K562 (cell line): Measurements from ENCODE around the gene EPB41L4A. TPM values are rescaled to one million over a fixed set of nuclear protein-coding genes. Genes with fewer than 3 reads are reported as not detected.
A peak's percentile ranks its signal among the peaks of the same experiment; 100 is the strongest.

Experiments used
- CBFA2T3 ChIP-seq: fragments of 450-650 bp; IDR thresholded peaks from 2 replicates; pipeline ENCODE4 v1.6.1; 2017
- CBX1 ChIP-seq: sonication (generic); IDR thresholded peaks from 2 replicates; pipeline ENCODE4 v1.6.1; 2016; ENCODE audit warnings: antibody characterized with exemption, low read depth, mild to moderate bottlenecking
- CREB1 ChIP-seq, 2 experiments: sonication (generic) in 1 of 2; formaldehyde crosslinking in 1 of 2; IDR thresholded peaks; 2 replicates each; pipeline versions ENCODE4 v1.6.1 to v1.8.0; 2012 to 2022; ENCODE audit warnings: inconsistent platforms in 1 of 2, mild to moderate bottlenecking in 1 of 2, missing genetic modification reagents in 1 of 2, moderate library complexity in 1 of 2
- E2F6 ChIP-seq, 2 experiments: IDR thresholded peaks; 2 replicates each; pipeline ENCODE4 v1.6.1; 2011; ENCODE audit warnings: borderline replicate concordance in 1 of 2, control low read depth in 1 of 2, low read depth in 1 of 2, low read length in 1 of 2, mild to moderate bottlenecking in 1 of 2, mixed read lengths in 1 of 2, moderate library complexity in 1 of 2; ENCODE audit not compliant: insufficient read depth in 1 of 2, insufficient read length in 1 of 2, poor library complexity in 1 of 2, severe bottlenecking in 1 of 2; ENCODE audit errors: extremely low read depth in 1 of 2
- FOXP4 ChIP-seq: sonication (generic); formaldehyde crosslinking; IDR thresholded peaks from 2 replicates; pipeline ENCODE4 v1.8.0; 2022; ENCODE audit warnings: mild to moderate bottlenecking, missing genetic modification reagents, borderline replicate concordance
- GATA2 ChIP-seq: sonication (generic); formaldehyde crosslinking; IDR thresholded peaks from 2 replicates; pipeline ENCODE4 v1.4.0; 2020; ENCODE audit warnings: mild to moderate bottlenecking, missing genetic modification reagents
- HCFC1 ChIP-seq: IDR thresholded peaks from 2 replicates; pipeline ENCODE4 v1.6.1; 2012; ENCODE audit warnings: low read depth, low read length, improper control_type of control experiment
- HIVEP1 ChIP-seq: fragments of 250-450 bp; sonication (Bioruptor Pico); IDR thresholded peaks from 2 replicates; pipeline ENCODE4 v1.4.0; 2020; ENCODE audit warnings: mild to moderate bottlenecking
- HNRNPLL ChIP-seq: fragments of 200-400 bp; formaldehyde crosslinking; IDR thresholded peaks from 2 replicates; pipeline ENCODE4 v1.6.1; 2017; ENCODE audit warnings: low read length, low read depth, mild to moderate bottlenecking; ENCODE audit not compliant: poor library complexity, severe bottlenecking
- MAFK ChIP-seq: IDR thresholded peaks from 2 replicates; pipeline ENCODE4 v1.6.1; 2011; ENCODE audit warnings: low read length, improper control_type of control experiment
- NFE2 ChIP-seq: IDR thresholded peaks from 2 replicates; pipeline ENCODE4 v1.6.1; 2014; ENCODE audit warnings: antibody characterized with exemption, low read depth
- RFX1 ChIP-seq: fragments of 450-650 bp; IDR thresholded peaks from 2 replicates; pipeline ENCODE4 v1.6.1; 2016; ENCODE audit warnings: mild to moderate bottlenecking, moderate library complexity
- SRF ChIP-seq, 2 experiments: fragments of 250-450, 450-650 bp in 1 of 2; sonication (Bioruptor Pico) in 1 of 2; sonication (generic) in 1 of 2; formaldehyde crosslinking; IDR thresholded peaks; 2 replicates each; pipeline versions ENCODE4 v1.5.0 to v1.5.1; 2020 to 2022; ENCODE audit warnings: mild to moderate bottlenecking in 1 of 2, missing genetic modification reagents in 1 of 2
- TAL1 ChIP-seq: fragments of 450-650 bp; IDR thresholded peaks from 2 replicates; pipeline ENCODE4 v1.6.1; 2016; ENCODE audit warnings: mild to moderate bottlenecking
- TBP ChIP-seq: optimal IDR thresholded peaks from 2 replicates; pipeline ENCODE3; 2011; ENCODE audit warnings: low read depth, low read length, improper control_type of control experiment
- TRIM28 ChIP-seq: fragments of 450-650 bp; IDR thresholded peaks from 2 replicates; pipeline ENCODE4 v1.6.1; 2017
- ZFPM2 ChIP-seq: fragments of 250-450 bp; sonication (Bioruptor Pico); IDR thresholded peaks from 2 replicates; pipeline ENCODE4 v1.5.1; 2022; ENCODE audit warnings: mild to moderate bottlenecking
- ZNF23 ChIP-seq: fragments of 250-450 bp; sonication (Bioruptor Pico); IDR thresholded peaks from 2 replicates; pipeline ENCODE4 v1.4.0; 2020; ENCODE audit warnings: mild to moderate bottlenecking
- ZNF445 ChIP-seq: fragments of 250-450 bp; sonication (Bioruptor Pico); IDR thresholded peaks from 2 replicates; pipeline ENCODE4 v1.4.0; 2020; ENCODE audit warnings: low read depth, mild to moderate bottlenecking, moderate library complexity
- ZNF57 ChIP-seq: fragments of 450-650 bp; formaldehyde crosslinking; IDR thresholded peaks from 2 replicates; pipeline ENCODE4 v1.4.0; 2020; ENCODE audit warnings: mild to moderate bottlenecking, moderate library complexity
- polyA plus RNA-seq, 8 experiments: library from polyadenylated mRNA; depleted of rRNA in 4 of 8; stranded (reverse) in 5 of 8; unstranded in 3 of 8; fragments of >200 nt; fragmentation: Nextera tagmentation in 2 of 8; fragmentation: Illumina TruSeq in 1 of 8; extraction: Ambion mirVana in 2 of 8; extraction: Trizol in 1 of 8; gene quantifications; 2 replicates each; pipeline versions ENCODE4 v1.2.1 to v1.2.3, GENCODE V29; 2011 to 2014; ENCODE audit warnings: inconsistent platforms in 1 of 8, missing spikeins in 1 of 8
- total RNA-seq, 7 experiments: library from RNA; depleted of rRNA in 6 of 7; stranded (reverse); fragments of >200 nt in 6 of 7; fragmentation: Illumina TruSeq in 2 of 7; extraction: Trizol in 2 of 7; gene quantifications; 2 replicates each; pipeline versions ENCODE4 v1.2.1 to v1.2.3, GENCODE V29; 2011 to 2021; ENCODE audit warnings: low replicate concordance in 1 of 7
- TF ChIP-seq, protein P1 (sequence below): fragments of 250-450 bp; sonication (Bioruptor Pico); IDR thresholded peaks from 2 replicates; pipeline ENCODE4 v1.5.0; 2021
- TF ChIP-seq, protein P2 (sequence below): fragments of 250-450 bp; sonication (Bioruptor Pico); IDR thresholded peaks from 2 replicates; pipeline ENCODE4 v1.4.0; 2020; ENCODE audit warnings: mild to moderate bottlenecking
- TF ChIP-seq, protein P3 (sequence below): fragments of 250-450 bp; sonication (Bioruptor Pico); IDR thresholded peaks from 2 replicates; pipeline ENCODE4 v1.9.0; 2021; ENCODE audit warnings: mild to moderate bottlenecking

Gene EPB41L4A
- total and polyA plus RNA-seq, 9 of the 15 experiments (the other 6 are each of a cell fraction or from before 2014, with no cell fraction given), result 0.04 to 0.35 (median 0.12) TPM; not detected in 3

DNA sequence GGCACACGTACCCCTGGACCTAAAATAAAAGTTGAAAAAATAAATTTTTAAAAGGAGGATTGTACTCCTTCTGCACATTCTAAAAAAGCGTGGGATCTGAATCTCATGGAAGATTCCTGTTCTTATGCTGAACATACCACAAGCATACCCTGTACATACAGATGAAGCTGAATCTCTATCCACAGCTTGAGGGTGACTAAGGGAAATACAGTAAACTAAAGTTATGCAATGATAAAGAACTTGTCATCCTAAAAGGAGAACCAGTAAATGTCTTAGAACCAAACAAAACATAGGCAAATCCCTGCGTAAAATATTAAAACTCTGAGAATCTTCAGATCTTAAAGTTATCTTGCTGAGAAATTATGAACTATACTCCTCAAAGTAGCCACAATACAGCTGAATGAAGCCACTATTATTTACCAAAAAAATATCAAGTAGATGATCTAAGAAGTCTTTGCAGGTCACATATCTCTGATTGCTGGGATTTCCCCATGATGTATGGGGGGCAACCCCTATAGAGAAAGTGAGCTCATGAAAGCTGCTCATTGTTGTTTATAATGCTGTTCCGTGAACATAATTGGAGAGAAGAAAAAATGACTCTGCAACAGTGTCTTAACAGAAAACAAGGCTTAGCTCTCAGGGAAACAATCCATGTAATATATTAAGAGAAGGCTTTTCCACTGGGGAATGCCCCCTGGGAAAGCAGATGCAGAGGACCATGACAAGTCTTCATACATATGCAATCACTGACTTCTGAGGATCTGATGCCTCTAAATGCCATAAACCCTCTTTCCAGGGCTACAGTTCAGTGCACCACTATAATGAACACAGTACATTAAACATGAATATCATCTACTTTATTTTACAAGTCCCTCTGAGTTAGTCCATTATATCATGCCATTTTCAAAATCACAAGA, 210.1 kb downstream of the EPB41L4A start (continued):
- no peak for TF ChIP-seq ZFPM2 (CRISPR knock-in tag)
- TF ChIP-seq MAFK, result peak; percentile 70
- no peak for TF ChIP-seq HNRNPLL
- TF ChIP-seq TAL1, result peak; percentile 54; the same call in 1 of the 2 replicates
- TF ChIP-seq, protein P1, sequence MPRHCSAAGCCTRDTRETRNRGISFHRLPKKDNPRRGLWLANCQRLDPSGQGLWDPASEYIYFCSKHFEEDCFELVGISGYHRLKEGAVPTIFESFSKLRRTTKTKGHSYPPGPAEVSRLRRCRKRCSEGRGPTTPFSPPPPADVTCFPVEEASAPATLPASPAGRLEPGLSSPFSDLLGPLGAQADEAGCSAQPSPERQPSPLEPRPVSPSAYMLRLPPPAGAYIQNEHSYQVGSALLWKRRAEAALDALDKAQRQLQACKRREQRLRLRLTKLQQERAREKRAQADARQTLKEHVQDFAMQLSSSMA (CRISPR knock-in tag), result no peak
- no peak for TF ChIP-seq FOXP4 (CRISPR knock-in tag)
- no peak for TF ChIP-seq HIVEP1 (CRISPR knock-in tag)
- peak; percentile 50; the same call in 1 of the 2 replicates for TF ChIP-seq GATA2 (CRISPR knock-in tag)
- TF ChIP-seq TRIM28, result no peak
- TF ChIP-seq, protein P2, sequence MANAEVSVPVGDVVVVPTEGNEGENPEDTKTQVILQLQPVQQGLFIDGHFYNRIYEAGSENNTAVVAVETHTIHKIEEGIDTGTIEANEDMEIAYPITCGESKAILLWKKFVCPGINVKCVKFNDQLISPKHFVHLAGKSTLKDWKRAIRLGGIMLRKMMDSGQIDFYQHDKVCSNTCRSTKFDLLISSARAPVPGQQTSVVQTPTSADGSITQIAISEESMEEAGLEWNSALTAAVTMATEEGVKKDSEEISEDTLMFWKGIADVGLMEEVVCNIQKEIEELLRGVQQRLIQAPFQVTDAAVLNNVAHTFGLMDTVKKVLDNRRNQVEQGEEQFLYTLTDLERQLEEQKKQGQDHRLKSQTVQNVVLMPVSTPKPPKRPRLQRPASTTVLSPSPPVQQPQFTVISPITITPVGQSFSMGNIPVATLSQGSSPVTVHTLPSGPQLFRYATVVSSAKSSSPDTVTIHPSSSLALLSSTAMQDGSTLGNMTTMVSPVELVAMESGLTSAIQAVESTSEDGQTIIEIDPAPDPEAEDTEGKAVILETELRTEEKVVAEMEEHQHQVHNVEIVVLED (CRISPR knock-in tag), result no peak
- TF ChIP-seq ZNF57, result no peak
- TF ChIP-seq E2F6 (IDR thresholded peaks at IDR 0.05; ENCODE audit: borderline replicate concordance in 1 of 2, extremely low read depth in 1 of 2, insufficient read depth in 1 of 2, insufficient read length in 1 of 2, low read depth in 1 of 2, low read length in 1 of 2, poor library complexity in 1 of 2, severe bottlenecking in 1 of 2), result no peak
- no peak for TF ChIP-seq ZNF445 (CRISPR knock-in tag)
- peak; percentile 83 for TF ChIP-seq NFE2
- peak; percentile 62 for TF ChIP-seq CBFA2T3
- no peak for TF ChIP-seq CBX1
- TF ChIP-seq TBP, result no peak
- TF ChIP-seq, protein P3, sequence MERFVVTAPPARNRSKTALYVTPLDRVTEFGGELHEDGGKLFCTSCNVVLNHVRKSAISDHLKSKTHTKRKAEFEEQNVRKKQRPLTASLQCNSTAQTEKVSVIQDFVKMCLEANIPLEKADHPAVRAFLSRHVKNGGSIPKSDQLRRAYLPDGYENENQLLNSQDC, result no peak
- no peak for TF ChIP-seq ZNF23 (CRISPR knock-in tag)
- no peak for TF ChIP-seq CREB1 (IDR thresholded peaks at IDR 0.05)
- no peak for TF ChIP-seq CREB1 (CRISPR knock-in tag; IDR thresholded peaks at IDR 0.05)
- no peak for TF ChIP-seq SRF (CRISPR knock-in tag; IDR thresholded peaks at IDR 0.05)
- no peak for TF ChIP-seq HCFC1
- no peak for TF ChIP-seq RFX1
